OCI-LY7 (cell line): ENCODE results near the gene RPP25L.

Experiments
- CTCF ChIP-seq: fragments of 200-600 bp; sonication (generic); conservative IDR thresholded peaks from 2 replicates; pipeline ENCODE4 v1.5.1; 2014; ENCODE audit warnings: mild to moderate bottlenecking, antibody characterized with exemption, low read length, moderate library complexity, mixed read lengths
- EZH2phosphoT487 ChIP-seq: fragments of 200-600 bp; sonication (generic); IDR thresholded peaks from 2 replicates; pipeline ENCODE4 v1.6.1; 2018; ENCODE audit warnings: low read depth, borderline replicate concordance, mild to moderate bottlenecking, mixed run types, antibody characterized with exemption, low read length, moderate library complexity, mixed read lengths

DNA sequence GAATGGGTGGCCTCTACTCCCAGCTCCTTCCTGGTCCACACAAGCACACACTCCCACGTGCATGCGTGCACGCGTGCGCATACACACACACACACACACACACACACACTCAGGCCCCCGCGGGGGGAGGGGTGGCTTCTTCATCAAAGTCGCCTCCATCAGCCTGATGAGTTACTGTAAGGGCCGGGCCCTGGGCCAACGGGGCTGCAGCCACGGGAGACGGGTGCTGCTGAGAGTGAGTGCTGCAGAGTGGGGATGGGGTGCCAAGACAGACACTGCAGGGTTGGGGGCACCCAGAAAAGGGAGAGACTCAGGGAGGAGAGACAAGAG lies 40.5 kb downstream of the RPP25L start:
- no peak for TF ChIP-seq CTCF
- TF ChIP-seq EZH2phosphoT487 = no peak
